ENCODE data around the gene RMDN3. TPM values are rescaled to one million over a fixed set of nuclear protein-coding genes. Genes with fewer than 3 reads are reported as not detected.

RMDN3 gene
- total and polyA plus RNA-seq, 2 of the 13 experiments (the other 11 are each of a cell fraction or from before 2014, with no cell fraction given), result 16.8 to 19.5 TPM

GRCh38 chr15:40731034-40731433 lies 24.0 kb downstream of the RMDN3 start:
- intact Hi-C loops (cut with micrococcal nuclease; ENCODE audit: unreplicated experiment) (no loop called here), in situ Hi-C loops (cut with HindIII; ENCODE audit: extremely low pct_ligation_motif_present, low pct_unique_long_range_greater_than_20kb) (no loop called here)
- Histone ChIP-seq H3K27me3 (ENCODE audit: control insufficient read depth in 1 of 2, insufficient read depth in 2 of 2, low read length in 2 of 2) (no peaks in the 10 kb centered on the region), H3K9ac (ENCODE audit: insufficient read depth, low read depth, low read length) (no peak overlapping the region), H4K20me1 (ENCODE audit: insufficient read depth, low read length) (no peaks in the 10 kb centered on the region), H3K4me1 (ENCODE audit: insufficient read depth, low read length) (no peaks in the 10 kb centered on the region), H2AFZ (ENCODE audit: low read length) (no peak overlapping the region), H3K36me3 (replicated peaks in 1 of 2; ENCODE audit: control insufficient read depth in 1 of 2, insufficient read depth in 2 of 2, low read length in 2 of 2) (peaks cover 8 to 56% of the 10 kb centered on the region in 2 experiments), H3K4me2 (ENCODE audit: low read depth, low read length) (no peak overlapping the region), H3K9me3 (ENCODE audit: low read length) (no peaks in the 10 kb centered on the region), H3K27ac (ENCODE audit: extremely low read length, insufficient read depth, low read length) (no peak overlapping the region), H3K4me3 (replicated peaks in 1 of 3; ENCODE audit: insufficient read depth in 1 of 3, low read depth in 2 of 3, low read length in 3 of 3) (no peak overlapping the region), H3K79me2 (ENCODE audit: insufficient read depth, low read length) (no peaks in the 10 kb centered on the region)
- BruUV-seq (replicated peaks), result no TSS peak
- DNase-seq (ENCODE audit: low spot score), result no peak
- WGBS (ENCODE audit: low lambda C conversion rate), result 90% methylated on average over 3 of the region's 3 CpGs
- POLR2A ChIA-PET, result no interaction called here
- TF ChIP-seq SP140L (CRISPR knock-in tag; IDR thresholded peaks at IDR 0.05; ENCODE audit: borderline replicate concordance) (no peak), CBFB (CRISPR knock-in tag; IDR thresholded peaks at IDR 0.05) (no peak), MAFK (conservative IDR thresholded peaks at IDR 0.05 in 1 of 2, IDR thresholded peaks at IDR 0.05 in 1 of 2; ENCODE audit: low read length in 2 of 2) (no peak), ZNF816 (CRISPR knock-in tag; IDR thresholded peaks at IDR 0.05; ENCODE audit: borderline replicate concordance) (no peak), ZMAT5 (CRISPR knock-in tag; IDR thresholded peaks at IDR 0.05; ENCODE audit: borderline replicate concordance, low read depth) (no peak), KAT7 (CRISPR knock-in tag; IDR thresholded peaks at IDR 0.05; ENCODE audit: borderline replicate concordance) (no peak), AHR (CRISPR knock-in tag; IDR thresholded peaks at IDR 0.05) (no peak), NCOR1 (IDR thresholded peaks at IDR 0.05; ENCODE audit: borderline replicate concordance, low read length) (no peak), ZNF552 (CRISPR knock-in tag; IDR thresholded peaks at IDR 0.05; ENCODE audit: borderline replicate concordance) (no peak), RXRA (CRISPR knock-in tag; IDR thresholded peaks at IDR 0.05) (no peak)
- TF ChIP-seq, protein P1, sequence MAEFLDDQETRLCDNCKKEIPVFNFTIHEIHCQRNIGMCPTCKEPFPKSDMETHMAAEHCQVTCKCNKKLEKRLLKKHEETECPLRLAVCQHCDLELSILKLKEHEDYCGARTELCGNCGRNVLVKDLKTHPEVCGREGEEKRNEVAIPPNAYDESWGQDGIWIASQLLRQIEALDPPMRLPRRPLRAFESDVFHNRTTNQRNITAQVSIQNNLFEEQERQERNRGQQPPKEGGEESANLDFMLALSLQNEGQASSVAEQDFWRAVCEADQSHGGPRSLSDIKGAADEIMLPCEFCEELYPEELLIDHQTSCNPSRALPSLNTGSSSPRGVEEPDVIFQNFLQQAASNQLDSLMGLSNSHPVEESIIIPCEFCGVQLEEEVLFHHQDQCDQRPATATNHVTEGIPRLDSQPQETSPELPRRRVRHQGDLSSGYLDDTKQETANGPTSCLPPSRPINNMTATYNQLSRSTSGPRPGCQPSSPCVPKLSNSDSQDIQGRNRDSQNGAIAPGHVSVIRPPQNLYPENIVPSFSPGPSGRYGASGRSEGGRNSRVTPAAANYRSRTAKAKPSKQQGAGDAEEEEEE (CRISPR knock-in tag; IDR thresholded peaks at IDR 0.05; ENCODE audit: borderline replicate concordance), result no peak
- no peak for FAIRE-seq
- no peak for ATAC-seq
- CTCF ChIA-PET (ENCODE audit: low intra/inter-chr PET ratio, low total read pairs), result no interaction called here

Measured in HepG2 (cell line).